H1 (cell line): ENCODE results near the gene KBTBD12. TPM values are rescaled to one million over a fixed set of nuclear protein-coding genes. Genes with fewer than 3 reads are reported as not detected.

Experiments
- CTCF ChIA-PET: fragments of 300-600 bp; sonication (Branson Sonifier 250); formaldehyde crosslinking; loops from one replicate; lab custom pipeline; 2021; ENCODE audit not compliant: partially characterized antibody; lab: Charles Lee
- POLR2A ChIA-PET: fragments of 300-600 bp; sonication (Branson Sonifier 250); formaldehyde crosslinking; loops from one replicate; lab custom pipeline; 2021; ENCODE audit warnings: inconsistent platforms; ENCODE audit not compliant: partially characterized antibody; lab: Charles Lee
- DNase-seq, 2 experiments: peaks; one replicate each; pipeline versions ENCODE4 v3.0.0 to v3.0.0-alpha.2; 2010 to 2022; ENCODE audit warnings: low spot score in 2 of 2, low read depth in 1 of 2, mixed read lengths in 1 of 2
- FAIRE-seq: peaks from 2 replicates; lab custom pipeline; 2011; peaks lifted over from hg19 to GRCh38; lab: Jason Lieb, UNC
- H2AFZ ChIP-seq: 2 replicates; pipeline ENCODE4 v1.8.1; 2012; ENCODE audit warnings: low read length, inconsistent platforms
- H2AK5ac ChIP-seq: 2 replicates; pipeline ENCODE4 v1.6.1; 2013; ENCODE audit warnings: low read depth, low read length
- H2BK120ac ChIP-seq: replicated peaks from 2 replicates; pipeline ENCODE3; 2013; ENCODE audit warnings: low read depth, low read length, inconsistent platforms
- H2BK12ac ChIP-seq: 2 replicates; pipeline ENCODE4 v1.6.1; 2013; ENCODE audit warnings: low read depth, low read length
- H2BK15ac ChIP-seq: 2 replicates; pipeline ENCODE4 v1.6.1; 2013; ENCODE audit warnings: low read length
- H2BK20ac ChIP-seq: 2 replicates; pipeline ENCODE4 v1.6.1; 2013; ENCODE audit warnings: low read length
- H2BK5ac ChIP-seq: 2 replicates; pipeline ENCODE4 v1.6.1; 2013; ENCODE audit warnings: low read depth, low read length
- H3K14ac ChIP-seq: 2 replicates; pipeline ENCODE4 v1.6.1; 2013; ENCODE audit warnings: inconsistent platforms; ENCODE audit not compliant: insufficient read length
- H3K18ac ChIP-seq: 2 replicates; pipeline ENCODE4 v1.6.1; 2013; ENCODE audit warnings: low read length; ENCODE audit errors: extremely low read depth
- H3K23ac ChIP-seq: 2 replicates; pipeline ENCODE4 v1.6.1; 2013; ENCODE audit warnings: inconsistent platforms; ENCODE audit not compliant: insufficient read length
- H3K23me2 ChIP-seq: 2 replicates; pipeline ENCODE4 v1.6.1; 2013; ENCODE audit warnings: low read depth, low read length
- H3K27ac ChIP-seq: 2 replicates; pipeline ENCODE4 v1.6.1; 2011; ENCODE audit warnings: low read depth, low read length, inconsistent platforms
- H3K27me3 ChIP-seq, 4 experiments: replicated peaks in 1 of 4; 1 replicate in 1 of 4; 2 replicates in 3 of 4; pipeline versions ENCODE4 v1.6.1 to v1.8.1; 2011 to 2013; ENCODE audit warnings: low read length in 3 of 4, mild to moderate bottlenecking in 3 of 4, inconsistent platforms in 2 of 4, mixed read lengths in 2 of 4, moderate library complexity in 1 of 4; ENCODE audit not compliant: control insufficient read depth in 3 of 4, insufficient read depth in 3 of 4; ENCODE audit errors: extremely low read depth in 1 of 4
- H3K36me3 ChIP-seq, 4 experiments: 2 replicates each; pipeline versions ENCODE4 v1.6.1 to v1.8.1; 2011 to 2013; ENCODE audit warnings: mild to moderate bottlenecking in 4 of 4, low read length in 3 of 4, moderate library complexity in 2 of 4, control low read depth in 1 of 4, inconsistent platforms in 1 of 4; ENCODE audit not compliant: insufficient read depth in 4 of 4, control insufficient read depth in 2 of 4
- H3K4ac ChIP-seq: replicated peaks from 2 replicates; pipeline ENCODE3; 2013; ENCODE audit warnings: low read length, low read depth, mixed read lengths, inconsistent platforms; ENCODE audit not compliant: insufficient read length
- H3K4me1 ChIP-seq, 4 experiments: replicated peaks in 1 of 4; 1 replicate in 1 of 4; 2 replicates in 3 of 4; pipeline versions ENCODE4 v1.6.1 to v1.8.1; 2011 to 2013; ENCODE audit warnings: low read length in 3 of 4, inconsistent platforms in 2 of 4, mixed read lengths in 1 of 4; ENCODE audit not compliant: insufficient read depth in 4 of 4, control insufficient read depth in 3 of 4
- H3K4me2 ChIP-seq, 2 experiments: 2 replicates each; pipeline versions ENCODE4 v1.6.1 to v1.8.1; 2011 to 2013; ENCODE audit warnings: low read depth in 2 of 2, low read length in 2 of 2, control low read depth in 1 of 2, inconsistent platforms in 1 of 2, mild to moderate bottlenecking in 1 of 2; ENCODE audit not compliant: insufficient read depth in 1 of 2
- H3K4me3 ChIP-seq, 4 experiments: fragments of 200-600, 300-600 bp in 1 of 4; sonication (generic), shearing (Covaris generic), sonication (Bioruptor Twin) in 1 of 4; 2 replicates each; pipeline versions ENCODE4 v1.5.1 to v1.8.1; 2011 to 2016; ENCODE audit warnings: low read length in 4 of 4, low read depth in 3 of 4, control low read depth in 2 of 4, inconsistent platforms in 2 of 4, mild to moderate bottlenecking in 2 of 4, mixed read lengths in 1 of 4, moderate library complexity in 1 of 4; ENCODE audit not compliant: insufficient read depth in 2 of 4; ENCODE audit errors: extremely low read depth in 1 of 4
- H3K56ac ChIP-seq: replicated peaks from 2 replicates; pipeline ENCODE3; 2013; ENCODE audit warnings: low read depth, mild to moderate bottlenecking, mixed read lengths, low read length, inconsistent platforms; ENCODE audit not compliant: insufficient read length
- H3K79me1 ChIP-seq: 2 replicates; pipeline ENCODE4 v1.6.1; 2013; ENCODE audit warnings: low read depth, low read length, control low read depth
- H3K79me2 ChIP-seq, 2 experiments: 2 replicates each; pipeline versions ENCODE4 v1.6.1 to v1.8.1; 2012 to 2013; ENCODE audit warnings: low read length in 2 of 2, mild to moderate bottlenecking in 2 of 2, inconsistent platforms in 1 of 2; ENCODE audit not compliant: insufficient read depth in 2 of 2, control insufficient read depth in 1 of 2
- H3K9ac ChIP-seq, 4 experiments: replicated peaks in 1 of 4; 1 replicate in 1 of 4; 2 replicates in 3 of 4; pipeline versions ENCODE4 v1.6.1 to v1.8.1; 2011 to 2013; ENCODE audit warnings: low read depth in 3 of 4, low read length in 3 of 4, control low read depth in 2 of 4, mild to moderate bottlenecking in 2 of 4, moderate library complexity in 2 of 4, inconsistent platforms in 1 of 4; ENCODE audit errors: extremely low read depth in 1 of 4
- H3K9me3 ChIP-seq, 2 experiments: 2 replicates each; pipeline versions ENCODE4 v1.6.1 to v1.8.1; 2012 to 2013; ENCODE audit warnings: mild to moderate bottlenecking in 2 of 2, moderate library complexity in 2 of 2, control low read depth in 1 of 2, inconsistent platforms in 1 of 2, low read depth in 1 of 2, low read length in 1 of 2, mixed read lengths in 1 of 2; ENCODE audit not compliant: insufficient read depth in 2 of 2
- H4K20me1 ChIP-seq, 2 experiments: replicated peaks in 1 of 2; 2 replicates each; pipeline versions ENCODE3 to v1.8.1; 2011 to 2013; ENCODE audit warnings: inconsistent platforms in 2 of 2, low read length in 2 of 2, mild to moderate bottlenecking in 1 of 2; ENCODE audit not compliant: insufficient read depth in 2 of 2, control insufficient read depth in 1 of 2
- H4K5ac ChIP-seq: 2 replicates; pipeline ENCODE4 v1.6.1; 2013; ENCODE audit warnings: low read length, low read depth, mixed read lengths, inconsistent platforms; ENCODE audit not compliant: insufficient read length
- H4K8ac ChIP-seq: 2 replicates; pipeline ENCODE4 v1.8.0; 2013; ENCODE audit warnings: mild to moderate bottlenecking, moderate library complexity, low read length, inconsistent platforms; ENCODE audit not compliant: insufficient read depth; ENCODE audit errors: extremely low read depth
- H4K91ac ChIP-seq: replicated peaks from 2 replicates; pipeline ENCODE3; 2013; ENCODE audit warnings: low read length, mixed read lengths, inconsistent platforms; ENCODE audit not compliant: insufficient read length
- CHD2 ChIP-seq: IDR thresholded peaks from 2 replicates; pipeline ENCODE4 v1.6.1; 2012; ENCODE audit warnings: low read length, improper control_type of control experiment
- EZH2 ChIP-seq: fragments of 200-600 bp; sonication (generic); IDR thresholded peaks from 2 replicates; pipeline ENCODE4 v1.7.1; 2012; ENCODE audit warnings: low read depth, mild to moderate bottlenecking, moderate library complexity, low read length, inconsistent platforms; ENCODE audit not compliant: severe bottlenecking
- GABPA ChIP-seq: IDR thresholded peaks from 2 replicates; pipeline ENCODE4 v1.6.1; 2011; ENCODE audit warnings: mild to moderate bottlenecking, low read length, moderate library complexity, borderline replicate concordance; ENCODE audit not compliant: insufficient read depth
- KDM1A ChIP-seq: fragments of 200-600, 300-600 bp; sonication (generic); IDR thresholded peaks from 2 replicates; pipeline ENCODE4 v1.7.1; 2016; ENCODE audit warnings: mild to moderate bottlenecking, low read length, borderline replicate concordance
- KDM5A ChIP-seq: fragments of 200-600 bp; IDR thresholded peaks from 2 replicates; pipeline ENCODE4 v1.7.1; 2012; ENCODE audit warnings: mild to moderate bottlenecking, low read length, inconsistent platforms, mixed read lengths
- NRF1 ChIP-seq: IDR thresholded peaks from 2 replicates; pipeline ENCODE4 v1.6.1; 2011; ENCODE audit warnings: mild to moderate bottlenecking, low read depth, low read length, improper control_type of control experiment
- POU5F1 ChIP-seq: IDR thresholded peaks from 2 replicates; pipeline ENCODE4 v1.6.1; 2011; ENCODE audit warnings: low read depth, mild to moderate bottlenecking, low read length, moderate library complexity
- RAD21 ChIP-seq, 2 experiments: IDR thresholded peaks in 1 of 2; conservative IDR thresholded peaks in 1 of 2; 2 replicates each; pipeline ENCODE4 v1.6.1; 2011; ENCODE audit warnings: low read depth in 2 of 2, low read length in 2 of 2, improper control_type of control experiment in 1 of 2, inconsistent platforms in 1 of 2, mild to moderate bottlenecking in 1 of 2, moderate library complexity in 1 of 2
- RNF2 ChIP-seq: fragments of 200-900, 300-1000 bp; sonication (generic); IDR thresholded peaks from 2 replicates; pipeline ENCODE4 v1.7.1; 2016; ENCODE audit warnings: borderline replicate concordance, low read depth, mild to moderate bottlenecking, antibody characterized with exemption, low read length; ENCODE audit not compliant: poor library complexity, severe bottlenecking; ENCODE audit errors: missing control alignments
- RXRA ChIP-seq: IDR thresholded peaks from 2 replicates; pipeline ENCODE4 v1.6.1; 2011; ENCODE audit warnings: low read depth, mild to moderate bottlenecking, low read length, moderate library complexity; ENCODE audit not compliant: insufficient read depth
- SIRT6 ChIP-seq: IDR thresholded peaks from one replicate; pipeline ENCODE4 v1.7.1; 2012; ENCODE audit warnings: low read length, inconsistent platforms
- SUZ12 ChIP-seq: fragments of 200-600 bp; sonication (generic); IDR thresholded peaks from 2 replicates; pipeline ENCODE4 v1.6.1; 2012; ENCODE audit warnings: mild to moderate bottlenecking, inconsistent platforms, low read length, moderate library complexity, mixed read lengths
- TBP ChIP-seq: IDR thresholded peaks from 2 replicates; pipeline ENCODE4 v1.6.1; 2011; ENCODE audit warnings: low read depth, low read length, improper control_type of control experiment
- WGBS, 2 experiments: shearing (Covaris generic) in 1 of 2; methylation state at CpG; one replicate each; pipeline versions ENCODE4 v1.1.6 to v1.1.7; 2013 to 2015; ENCODE audit warnings: low lambda C conversion rate in 2 of 2, mixed read lengths in 2 of 2, inconsistent platforms in 1 of 2, low coverage in 1 of 2, missing lambda C conversion rate in 1 of 2; ENCODE audit not compliant: insufficient replicate concordance in 2 of 2, insufficient coverage in 1 of 2, insufficient read length in 1 of 2; ENCODE audit errors: extremely low coverage in 1 of 2, missing lambda C conversion rate in 1 of 2; 5-methylcytosine and 5-hydroxymethylcytosine counted together
- polyA plus RNA-seq, 7 experiments: library from polyadenylated mRNA; depleted of rRNA in 3 of 7; stranded (reverse) in 5 of 7; unstranded in 2 of 7; fragments of >200 nt in 5 of 7; fragments of 200-250 nt in 2 of 7; gene quantifications; 1 replicate in 5 of 7; 2 replicates in 1 of 7; 4 replicates in 1 of 7; pipeline versions ENCODE4 v1.2.1 to v1.2.3, GENCODE V29; 2011 to 2013; ENCODE audit warnings: missing spikeins in 2 of 7, mixed read lengths in 2 of 7
- total RNA-seq: library from RNA; stranded (reverse); fragmentation: NEBNext Ultra II Directional; extraction: Animal tissue kit (Norgen Biotek cat#: 25700); gene quantifications from 2 replicates; pipeline ENCODE4 v1.2.1, GENCODE V29; 2021

KBTBD12 gene
- total and polyA plus RNA-seq, 2 of the 8 experiments (the other 6 are each of a cell fraction or from before 2014, with no cell fraction given), result 0.33 to 0.63 TPM

DNA sequence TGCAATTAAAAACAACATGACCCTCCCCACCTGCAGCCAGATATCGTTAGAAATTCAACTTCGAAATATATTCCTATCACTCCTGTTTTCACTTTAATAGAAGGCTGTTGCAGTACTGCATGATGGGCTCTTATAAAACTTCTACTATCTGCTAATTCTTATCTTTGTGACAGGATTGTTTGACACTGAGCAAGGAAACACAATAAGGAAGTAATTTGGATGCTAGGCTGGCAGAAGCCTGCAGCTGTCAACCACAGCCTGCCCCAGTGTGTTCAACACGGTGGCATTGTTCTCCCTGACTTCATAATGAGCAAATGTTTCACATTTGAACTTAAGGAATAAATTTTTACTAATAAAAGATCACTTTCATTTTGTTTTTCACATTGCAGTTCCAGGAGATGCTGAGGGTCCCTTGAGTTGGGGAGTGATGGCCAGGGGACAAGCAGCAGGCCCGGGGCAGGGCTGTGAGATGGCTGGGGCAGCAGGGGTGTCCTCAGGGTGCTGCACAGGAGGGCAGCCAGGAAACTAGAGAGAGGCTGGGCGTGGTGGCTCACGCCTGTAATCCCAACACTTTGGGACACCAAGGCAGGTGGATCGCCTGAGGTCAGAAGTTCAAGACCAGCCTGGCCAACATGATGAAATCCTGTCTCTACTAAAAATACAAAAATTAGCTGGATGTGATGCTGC lies 72.4 kb downstream of the KBTBD12 start:
- Histone ChIP-seq H2AFZ (no peak overlapping the region), H3K79me2 (no peaks in the 10 kb centered on the region), H3K4me2 (no peak overlapping the region), H3K14ac (no peak overlapping the region), H3K4me1 (peaks cover 0 to 3% (median 0%) of the 10 kb centered on the region in 4 experiments; a peak in 2 of 7 replicates), H2BK15ac (no peak overlapping the region), H2BK20ac (no peak overlapping the region), H3K56ac (no peak overlapping the region), H2AK5ac (no peak overlapping the region), H3K9ac (no peak overlapping the region), H4K8ac (no peak overlapping the region), H4K91ac (no peak overlapping the region), H2BK5ac (no peak overlapping the region), H3K18ac (no peak overlapping the region), H4K20me1 (peaks cover 0 to 4% of the 10 kb centered on the region in 2 experiments), H3K27ac (no peak overlapping the region), H3K23ac (no peak overlapping the region), H3K23me2 (no peaks in the 10 kb centered on the region), H3K36me3 (no peaks in the 10 kb centered on the region), H3K9me3 (no peaks in the 10 kb centered on the region), H2BK12ac (no peak overlapping the region), H3K4me3 (no peak overlapping the region), H4K5ac (no peak overlapping the region), H3K79me1 (no peaks in the 10 kb centered on the region), H3K27me3 (peaks cover 0 to 9% (median 7%) of the 10 kb centered on the region in 4 experiments; a peak in 6 of 7 replicates), H2BK120ac (no peak overlapping the region), H3K4ac (no peak overlapping the region)
- POLR2A ChIA-PET, result no interaction called here
- FAIRE-seq (no peak), DNase-seq (no peak)
- CTCF ChIA-PET, result no interaction called here
- WGBS, 2 experiments, result 84% methylated on average over 7 of the region's 7 CpGs; no CpG with 5 or more reads in 1 of the 2 experiments
- TF ChIP-seq RAD21 (IDR thresholded peaks at IDR 0.05 in 1 of 2, conservative IDR thresholded peaks at IDR 0.05 in 1 of 2; ENCODE audit: low read depth in 2 of 2, low read length in 2 of 2) (no peak), EZH2 (no peak), RXRA (no peak), SIRT6 (no peak), CHD2 (no peak), RNF2 (no peak), KDM5A (no peak), GABPA (no peak), SUZ12 (no peak), NRF1 (no peak), KDM1A (no peak), TBP (no peak), POU5F1 (no peak)
